ENCODE data around the gene SEMA6A.

Gene SEMA6A

GRCh38 chr5:116576053-116576713 is 1.6 kb upstream of the SEMA6A start:
- FAIRE-seq, result peak; percentile 9

DNA sequence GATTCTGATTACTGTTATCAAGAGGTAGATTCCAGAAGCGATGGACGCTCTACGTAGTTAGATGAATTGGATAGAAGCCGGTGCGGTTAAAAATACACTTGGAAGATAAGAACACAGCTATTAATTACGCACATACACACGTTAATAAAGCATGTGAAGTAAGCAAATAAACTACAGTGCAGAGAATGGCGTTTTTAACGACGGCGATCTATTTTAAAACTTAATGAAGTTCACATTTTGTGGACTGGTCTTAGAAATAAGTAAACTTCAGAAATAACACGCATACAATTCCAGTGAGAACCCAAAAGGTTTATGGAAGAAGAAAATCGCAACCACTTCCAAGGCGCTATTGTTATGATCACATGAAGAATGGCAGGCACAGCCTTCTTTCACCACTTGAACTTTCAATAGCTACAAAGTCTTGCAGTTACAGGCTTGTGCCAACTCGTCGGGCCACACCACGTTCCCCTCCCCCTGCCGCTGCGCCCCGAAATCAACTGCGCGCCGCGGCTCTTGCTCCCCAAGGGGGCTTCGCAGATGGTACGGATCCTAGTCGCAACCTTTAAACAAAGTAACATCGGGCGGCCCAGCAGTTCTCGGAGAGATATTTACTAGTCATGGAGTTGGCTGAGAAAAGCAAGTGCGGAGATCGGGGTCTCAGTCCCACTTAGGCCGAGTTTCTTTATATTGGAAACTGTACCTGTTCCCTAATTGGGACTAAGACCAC is 866 bp upstream of the SEMA6A start:
- FAIRE-seq, result peak; percentile 76

DNA sequence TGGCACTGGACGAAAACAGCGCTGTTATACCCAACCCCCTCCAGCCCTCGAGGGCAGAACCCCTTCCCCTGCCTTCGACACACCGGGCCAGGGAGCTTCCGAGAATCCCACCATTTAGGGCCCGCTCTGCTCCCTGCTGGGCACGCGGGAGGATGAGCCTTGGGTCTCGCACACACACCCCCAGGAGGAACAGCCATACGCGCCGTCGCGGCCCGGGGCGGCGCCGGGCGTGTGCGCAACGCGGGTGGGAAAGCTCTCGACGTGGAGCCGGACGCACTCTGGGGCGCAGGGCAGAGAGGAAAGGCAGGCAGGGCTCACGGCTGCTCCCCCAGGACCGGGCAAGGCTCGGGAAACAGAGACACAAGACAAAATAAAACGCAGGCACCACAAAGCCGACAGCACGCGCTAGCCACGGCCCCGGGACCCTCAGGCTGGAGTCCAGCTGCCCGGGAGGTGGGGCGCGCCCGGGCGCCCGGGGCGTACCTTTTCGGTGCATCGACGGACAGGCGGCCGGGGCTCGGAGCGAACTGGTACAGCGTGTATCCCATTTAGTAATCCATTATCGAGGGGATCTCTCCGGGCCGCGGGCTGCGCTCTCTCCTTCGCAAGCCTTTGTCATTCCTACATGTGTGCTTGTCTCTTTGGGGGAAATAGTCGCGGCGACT is 789 bp downstream of the SEMA6A start:
- no peak for FAIRE-seq

- no peak for FAIRE-seq
Measured at GRCh38 chr5:116573279-116573701, 1.3 kb downstream of the SEMA6A start.

- no peak for FAIRE-seq
Measured at GRCh38 chr5:116572350-116573278, 2.0 kb downstream of the SEMA6A start.

DNA sequence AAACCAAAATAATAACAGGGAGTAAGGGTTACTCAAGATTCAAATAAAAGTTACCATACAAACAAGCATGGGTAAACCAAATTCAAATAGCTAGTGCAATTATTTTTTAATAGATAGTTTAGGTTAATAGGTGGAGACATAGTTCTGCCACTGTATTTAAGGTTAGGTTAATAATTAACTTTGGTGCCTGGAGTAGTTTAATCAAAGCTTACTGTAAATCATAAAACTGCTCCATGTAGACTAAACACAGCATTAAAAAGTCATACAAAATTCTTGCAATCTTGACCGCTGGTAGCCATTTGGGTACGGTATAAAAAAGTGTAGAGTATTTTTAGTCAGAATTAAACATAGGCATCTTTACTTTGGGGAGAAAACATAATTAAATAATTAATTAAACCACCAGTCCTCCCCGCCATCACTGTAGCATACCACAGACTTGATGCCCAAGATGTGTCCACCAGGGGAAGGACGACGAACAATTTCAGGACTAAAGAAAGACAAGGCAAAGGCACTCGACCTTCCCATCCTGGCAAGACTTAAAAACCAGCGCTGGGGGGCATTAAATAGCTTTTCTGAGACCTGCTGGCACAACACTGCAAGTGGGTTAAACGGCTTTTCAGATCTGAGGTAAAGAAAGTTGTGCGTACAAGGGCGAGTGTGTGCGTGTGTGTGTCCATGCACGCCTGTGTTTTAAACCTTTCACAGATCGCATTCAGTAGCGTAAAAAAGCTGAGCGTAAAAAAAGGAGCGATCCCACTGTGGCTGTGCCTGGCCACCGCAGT is 2.9 kb downstream of the SEMA6A start:
- peak; percentile 72 for FAIRE-seq

DNA sequence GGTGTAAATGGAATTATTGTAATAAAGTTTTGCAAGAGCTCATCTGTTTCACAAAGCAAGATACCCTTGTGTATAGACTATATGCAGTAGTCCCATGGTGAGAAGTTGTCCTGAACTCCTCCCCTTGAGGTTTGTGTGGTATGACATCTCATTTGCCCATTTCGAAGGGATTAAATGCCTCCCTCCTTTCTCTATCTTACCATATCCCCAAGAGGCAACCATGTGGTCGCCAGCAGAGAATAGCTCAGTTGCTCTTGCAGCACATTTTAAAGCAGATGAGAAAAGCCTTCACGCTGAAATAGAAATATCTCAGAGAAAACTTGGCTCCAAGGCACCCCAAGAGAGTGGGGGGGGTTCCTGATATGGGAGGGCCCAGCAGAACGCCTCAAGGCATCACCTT is 4.6 kb downstream of the SEMA6A start:
- FAIRE-seq, result no peak

DNA sequence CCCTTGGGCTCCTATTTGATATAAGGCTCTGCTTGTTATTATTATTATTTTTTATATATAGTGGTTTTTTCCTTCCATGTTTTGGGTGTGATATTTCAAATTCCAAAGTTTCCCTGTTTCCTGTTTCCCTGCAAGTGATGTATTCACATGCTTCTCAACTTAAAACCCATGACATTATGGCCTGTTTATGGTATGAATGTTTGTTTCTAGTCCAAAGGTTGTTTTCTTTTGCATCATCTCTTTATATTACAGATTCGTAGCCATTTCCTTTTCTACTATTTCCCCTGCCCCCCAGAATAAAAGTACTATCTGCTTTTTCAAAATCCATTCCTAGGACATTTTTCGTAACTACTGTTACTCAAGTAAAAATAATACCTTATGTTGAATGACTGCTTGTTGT is 7.5 kb downstream of the SEMA6A start:
- FAIRE-seq, result no peak

DNA sequence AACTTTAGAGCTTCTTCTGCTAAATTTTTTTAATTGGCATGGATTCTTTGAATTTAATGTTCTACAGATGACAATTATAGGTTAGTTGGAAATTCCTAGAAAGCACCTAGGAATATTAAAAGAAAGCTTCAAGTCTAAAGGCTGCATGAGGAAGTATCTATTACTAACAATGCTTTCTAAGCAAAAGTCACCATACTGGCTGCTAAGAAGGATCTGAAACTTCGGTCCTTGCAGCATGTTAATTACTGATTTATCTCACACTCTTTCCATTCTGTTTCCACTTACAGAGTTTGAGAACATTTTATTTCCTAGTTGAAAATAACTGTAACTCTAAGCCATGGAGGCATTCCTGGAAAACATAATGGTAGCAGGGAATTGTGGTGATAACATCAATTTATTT is 8.4 kb downstream of the SEMA6A start:
- FAIRE-seq, result no peak

GRCh38 chr5:116564756-116565490 is 9.7 kb downstream of the SEMA6A start:
- FAIRE-seq, result peak; percentile 75

DNA sequence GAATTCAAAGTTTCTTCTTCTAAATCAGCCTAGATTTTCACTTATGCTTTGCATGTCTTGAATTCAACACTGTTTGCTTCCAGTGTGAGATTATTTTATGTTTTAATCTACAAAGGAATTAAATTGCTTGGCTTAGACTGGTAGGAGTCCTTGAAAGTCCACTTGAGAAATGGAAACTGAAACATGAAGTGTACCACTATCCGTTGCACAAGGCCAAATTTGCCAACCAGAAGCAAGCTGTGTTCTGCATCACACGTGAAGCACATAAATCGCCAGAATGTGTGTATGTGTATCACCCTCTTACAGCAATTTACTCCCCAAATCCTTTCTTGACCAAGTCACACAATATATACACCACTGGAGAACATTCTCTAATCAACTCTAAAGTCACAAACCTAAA is 10.3 kb downstream of the SEMA6A start:
- FAIRE-seq, result no peak

- FAIRE-seq, result no peak
Measured at GRCh38 chr5:116563736-116564308, 10.8 kb downstream of the SEMA6A start.

- FAIRE-seq, result no peak
Measured at GRCh38 chr5:116562669-116563068, 12.0 kb downstream of the SEMA6A start.

DNA sequence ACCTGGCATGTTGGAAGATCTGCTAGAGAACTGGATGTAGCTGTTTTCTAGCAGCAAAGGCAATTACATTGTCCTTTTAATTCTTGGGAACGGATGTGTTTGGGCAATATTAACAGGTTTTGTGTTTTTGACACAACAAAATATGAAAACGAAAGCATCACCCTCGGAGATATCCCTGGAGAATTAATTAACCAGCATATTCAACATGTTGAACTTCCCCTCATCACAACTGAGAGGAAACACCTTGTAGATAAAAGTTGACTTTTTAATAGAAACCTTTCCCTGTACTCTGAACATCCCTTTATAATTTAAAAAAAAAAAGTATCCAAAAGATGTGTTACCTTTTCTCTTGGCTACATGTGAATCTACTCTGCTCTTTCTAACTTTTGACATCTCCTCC is 13.0 kb downstream of the SEMA6A start:
- FAIRE-seq, result no peak

DNA sequence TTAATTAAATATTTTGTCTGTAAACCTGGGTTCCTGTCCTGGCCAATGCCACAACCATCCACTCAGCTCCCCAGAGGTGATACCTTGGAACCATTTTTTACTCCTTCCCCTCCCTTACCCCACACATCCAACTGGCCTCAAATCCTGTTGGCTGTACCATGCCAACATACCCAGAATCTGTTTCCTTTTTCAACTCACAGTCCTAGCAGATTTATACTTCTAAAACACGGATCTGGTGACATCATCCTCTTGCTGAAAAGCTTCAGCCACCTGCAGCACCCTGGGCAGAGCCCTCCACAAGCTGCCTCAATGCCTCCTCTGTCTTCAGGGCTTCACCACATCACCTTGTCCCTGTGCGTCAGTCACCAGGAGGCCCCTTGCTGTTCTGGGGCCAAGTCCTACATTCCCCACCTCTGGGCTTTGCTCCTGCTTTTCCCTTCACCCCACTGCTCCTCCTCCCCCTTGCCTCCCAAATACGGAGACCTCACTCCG is 14.9 kb downstream of the SEMA6A start:
- FAIRE-seq, result no peak

- FAIRE-seq, result no peak
Measured at GRCh38 chr5:116559239-116559638, 15.4 kb downstream of the SEMA6A start.

- FAIRE-seq, result peak; percentile 68
Measured at GRCh38 chr5:116557669-116558271, 16.9 kb downstream of the SEMA6A start.

DNA sequence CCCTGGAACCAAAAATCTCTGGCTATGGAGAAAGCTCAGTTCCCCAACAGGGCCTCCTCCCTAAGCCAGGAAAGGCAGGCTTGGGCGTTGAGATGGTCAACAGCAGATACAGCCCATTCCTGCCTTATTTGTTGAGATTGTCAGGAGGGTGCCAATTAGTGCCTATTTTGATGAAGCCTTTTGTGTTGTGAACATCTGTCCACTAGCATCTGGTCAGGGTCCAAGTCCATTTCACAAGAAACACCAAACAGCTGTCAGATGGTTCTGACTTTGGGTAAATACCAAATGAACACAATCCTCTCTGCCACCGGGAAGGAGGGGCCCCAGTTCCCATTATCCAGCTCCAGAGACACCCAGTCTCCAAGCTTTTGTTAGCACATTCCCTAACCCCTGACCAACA is 19.9 kb downstream of the SEMA6A start:
- FAIRE-seq, result no peak

- FAIRE-seq, result no peak
Measured at GRCh38 chr5:116553366-116553765, 21.3 kb downstream of the SEMA6A start.

GRCh38 chr5:116550082-116550481 is 24.5 kb downstream of the SEMA6A start:
- FAIRE-seq, result no peak

All from islet of Langerhans (tissue), 1 donor.